Measurements from ENCODE around the gene GOLGA8T.
"Not testable (repeated sequence)": the region's sequence is repeated elsewhere in the genome, so short reads cannot be mapped to it uniquely, and the experiment has no call there.

Gene GOLGA8T

DNA sequence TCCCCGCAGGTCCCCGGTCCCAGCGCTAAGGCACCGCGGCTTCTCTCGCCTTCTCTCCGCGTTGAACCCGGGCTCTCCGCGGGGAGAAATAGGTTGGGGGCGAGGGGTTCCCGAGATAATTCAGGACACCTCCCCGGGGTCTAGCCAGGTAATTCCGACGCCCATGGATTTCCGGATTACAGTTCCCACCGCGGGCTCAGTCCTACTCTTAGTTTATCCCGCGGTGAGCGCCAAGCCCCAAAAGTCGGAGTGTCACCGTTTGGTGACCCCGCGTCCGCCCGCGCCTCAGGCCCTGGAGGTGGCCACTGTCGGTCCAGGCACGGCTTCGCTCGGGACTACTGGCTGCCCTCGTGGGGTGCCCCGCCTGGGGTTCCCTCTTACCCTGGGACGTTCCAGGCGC is 56.8 kb downstream of the GOLGA8T start:
- DNase-seq, result not testable (repeated sequence)

DNA sequence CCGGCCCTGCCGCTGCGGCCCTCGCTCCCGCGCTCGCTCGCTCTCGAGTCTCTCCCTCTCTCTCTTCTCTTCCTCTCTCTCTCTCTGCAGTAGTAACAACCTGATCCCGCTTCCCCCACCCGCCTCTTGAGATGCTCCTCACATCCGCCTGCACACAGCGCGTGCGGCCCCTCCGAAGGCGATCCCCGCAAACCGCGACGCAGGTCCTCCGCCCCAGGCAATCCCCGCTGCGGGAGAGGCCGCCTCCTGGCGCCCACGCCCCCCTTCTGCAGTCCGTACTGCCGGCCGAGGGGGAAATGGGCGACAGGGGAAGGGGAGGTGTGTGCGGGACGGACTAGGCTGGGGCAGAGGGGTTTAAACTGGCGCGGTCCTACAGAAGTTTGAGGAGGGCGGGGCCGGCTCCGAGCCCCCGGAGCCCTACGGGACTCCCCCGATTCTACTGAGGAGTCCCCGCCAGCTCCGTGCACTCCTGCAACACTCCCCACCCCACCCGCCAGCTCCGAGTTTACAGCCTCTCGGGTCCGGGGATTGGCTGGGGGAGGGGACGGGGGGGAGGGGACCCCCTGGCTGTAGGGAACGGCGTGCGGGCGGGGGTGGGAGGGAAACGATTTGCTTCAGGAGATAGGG is 57.4 kb downstream of the GOLGA8T start:
- DNase-seq, result not testable (repeated sequence)

DNA sequence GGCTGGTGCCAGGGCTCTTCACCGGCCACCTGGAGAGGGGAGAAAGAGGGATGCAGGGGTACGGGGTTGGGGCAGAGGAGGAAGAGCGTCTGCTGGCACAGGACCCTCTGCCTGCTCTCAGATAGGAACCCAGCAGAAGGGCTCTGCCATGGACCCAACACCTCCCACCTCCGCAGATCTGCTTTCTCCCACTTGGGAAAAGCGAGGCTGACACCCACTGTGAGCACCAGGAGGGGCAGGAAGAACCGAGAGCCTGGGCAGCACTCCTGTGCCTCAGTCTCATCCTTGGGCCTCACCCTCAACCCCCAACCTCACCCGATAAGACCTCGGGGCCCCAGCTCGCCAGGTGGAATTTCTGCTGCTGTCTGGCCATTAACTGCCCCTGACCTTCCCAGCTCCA is 58.0 kb downstream of the GOLGA8T start:
- DNase-seq, result not testable (repeated sequence)

All from fibroblast of skin of abdomen (primary cell).